ENCODE measurements around the gene SNF8. TPM values are rescaled to one million over a fixed set of nuclear protein-coding genes. Genes with fewer than 3 reads are reported as not detected.

The SNF8 gene
- total RNA-seq, 1 donor from 2014 or later, result 43.6 TPM

- FAIRE-seq (no peak), DNase-seq (ENCODE audit: low spot score in 2 of 2) (no peak)
Measured at GRCh38 chr17:48930435-48930873, 14.2 kb downstream of the SNF8 start.

DNA sequence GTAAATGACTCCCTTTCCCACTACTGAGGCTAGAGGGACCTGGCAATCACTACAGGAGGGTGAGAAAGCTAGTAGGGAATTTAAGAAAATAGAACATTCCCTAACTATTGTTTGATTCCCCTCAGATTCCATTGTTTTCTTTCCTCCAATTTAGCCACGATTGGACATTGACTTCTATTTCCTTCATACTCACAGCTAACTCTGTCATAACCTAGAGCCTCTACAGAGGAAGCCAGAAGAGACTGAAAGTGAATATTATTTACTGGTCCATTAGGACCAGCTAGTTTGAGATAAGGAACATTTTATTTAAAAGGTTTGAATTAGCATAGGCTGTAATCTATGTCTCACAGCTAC is 14.9 kb downstream of the SNF8 start:
- FAIRE-seq (no peak), DNase-seq (ENCODE audit: low spot score in 2 of 2) (no peak)

DNA sequence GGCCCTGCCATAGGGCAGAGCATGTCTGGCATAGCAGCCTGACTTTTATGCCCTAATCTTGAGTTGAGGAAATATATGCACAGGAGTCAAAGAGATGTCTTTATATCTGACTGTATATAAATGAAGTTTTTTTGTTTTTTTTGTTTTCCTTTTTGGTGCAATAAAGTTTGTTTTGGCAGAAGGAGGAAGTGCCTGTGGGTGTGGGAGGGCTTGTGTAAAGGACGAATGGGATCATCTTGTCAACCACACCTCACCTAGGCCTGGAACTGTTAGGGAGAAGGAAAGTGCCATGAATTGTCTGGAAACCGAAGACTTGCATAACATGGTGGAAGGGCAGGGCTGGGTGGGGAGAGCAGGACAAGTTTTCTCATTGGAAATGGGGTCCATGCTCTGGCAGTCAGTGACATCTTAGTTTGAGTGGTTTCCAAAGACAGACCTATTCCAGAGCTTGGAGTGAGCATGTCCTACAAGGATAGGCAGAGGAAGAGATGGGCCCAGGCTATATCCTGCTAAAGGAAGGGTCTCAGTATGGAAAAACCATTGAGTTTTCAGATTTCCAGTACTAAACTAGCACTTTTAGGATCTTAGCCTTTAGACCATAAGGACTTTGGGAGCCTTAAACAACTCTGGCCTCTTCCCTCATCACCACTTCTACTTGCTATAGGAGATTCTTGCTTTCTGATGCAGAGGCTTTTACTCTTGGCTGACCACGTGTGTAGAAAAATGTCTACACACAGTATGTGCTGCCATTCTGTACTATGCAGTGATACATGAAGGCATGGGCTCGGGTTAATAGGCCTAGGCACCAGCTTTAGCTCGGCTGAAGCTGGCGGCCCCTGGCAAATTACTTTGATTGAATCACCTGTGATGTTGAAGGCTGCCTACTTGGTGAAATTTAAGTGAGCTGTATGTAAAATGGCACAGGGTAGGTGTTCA is 15.5 kb downstream of the SNF8 start:
- no peak for FAIRE-seq
- DNase-seq (ENCODE audit: low spot score in 2 of 2), result no peak

DNA sequence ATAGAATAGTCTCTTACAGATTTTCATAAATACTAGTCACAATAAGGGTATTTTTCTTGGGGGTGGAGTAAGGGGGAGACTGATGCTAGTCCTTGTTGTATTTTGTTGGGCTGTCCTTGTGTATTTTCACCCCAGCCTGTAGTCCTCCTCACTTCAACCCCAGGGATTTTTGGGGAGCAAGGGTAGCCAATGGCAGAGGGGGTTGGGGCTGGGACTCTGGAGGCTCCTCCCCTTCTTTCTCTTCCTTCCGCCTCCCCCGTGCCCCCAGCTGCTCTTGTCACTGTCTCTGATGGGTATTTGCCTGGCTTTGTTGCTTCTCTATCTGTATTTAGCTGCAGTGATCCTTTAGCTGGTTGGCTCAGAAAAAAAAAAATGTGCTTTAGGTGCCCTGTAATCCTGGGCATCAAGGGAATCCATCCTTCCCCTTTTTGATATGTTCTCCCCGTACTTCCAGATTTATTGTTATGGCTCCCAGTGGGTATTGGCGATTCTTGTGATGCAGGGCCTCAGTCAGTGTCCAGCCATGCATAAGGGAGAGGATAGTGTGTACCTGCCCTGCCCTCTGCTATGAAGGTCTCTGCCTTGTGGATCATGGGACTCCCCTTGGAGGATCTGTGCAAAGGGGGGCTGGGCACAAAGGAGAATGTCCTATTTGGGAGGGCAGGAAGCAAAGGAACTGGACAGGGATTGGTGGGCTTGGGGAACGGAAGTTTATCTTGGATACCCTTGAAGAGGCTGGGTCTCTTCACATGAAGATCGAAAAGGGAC is 16.5 kb downstream of the SNF8 start:
- FAIRE-seq (no peak), DNase-seq (ENCODE audit: low spot score in 2 of 2) (no peak)

DNA sequence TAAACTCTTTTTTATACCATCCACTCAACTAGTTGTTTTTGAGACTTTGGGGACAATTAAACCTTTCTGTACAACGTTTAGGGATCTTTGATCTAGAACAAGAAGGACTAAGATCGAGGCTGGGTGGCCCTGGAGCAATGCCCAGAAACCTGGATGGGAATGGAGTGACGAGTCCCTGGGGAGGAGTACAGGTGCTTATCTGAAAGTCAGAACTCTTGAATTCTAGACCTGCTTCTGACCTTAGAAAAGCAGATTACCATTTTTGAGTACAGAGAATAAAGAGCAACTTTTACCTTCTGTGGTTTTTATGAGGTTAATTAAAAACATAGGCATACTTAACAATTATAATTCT is 18.7 kb downstream of the SNF8 start:
- FAIRE-seq, result no peak

DNA sequence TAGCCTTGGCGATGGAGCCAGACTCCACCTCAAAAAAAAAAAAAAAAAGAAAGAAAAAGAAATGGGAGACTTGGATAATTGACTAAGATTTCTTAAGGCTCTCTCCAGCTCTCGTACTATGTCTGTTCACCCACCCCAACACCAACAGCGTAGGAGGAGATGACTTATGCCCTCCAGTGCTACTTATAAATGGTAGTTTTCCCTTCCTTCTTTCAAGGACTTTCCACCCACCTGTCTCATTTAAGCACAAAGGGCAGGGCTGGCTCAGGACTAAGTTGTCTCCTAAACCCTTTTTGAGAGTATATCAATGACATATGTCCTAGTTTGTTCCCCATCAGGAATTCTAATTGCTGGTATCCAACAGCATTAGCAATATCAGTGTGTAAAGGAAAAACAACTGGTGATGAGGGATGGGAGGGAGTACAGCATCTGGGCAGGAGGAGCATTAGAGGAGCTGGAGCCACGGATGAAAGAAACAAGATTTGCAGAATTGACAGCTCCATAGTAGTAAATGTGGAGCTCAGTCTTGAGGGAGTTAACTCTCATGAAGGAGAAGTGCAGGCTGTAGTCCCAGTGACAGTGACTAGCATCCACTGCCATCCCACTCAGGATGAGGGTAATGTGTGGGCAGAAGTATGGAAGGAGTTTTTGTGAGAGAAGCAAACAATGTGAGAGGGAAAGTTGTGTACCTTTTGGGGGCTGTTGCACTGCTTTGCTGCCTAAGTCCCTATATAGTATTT is 19.2 kb downstream of the SNF8 start:
- DNase-seq (ENCODE audit: low spot score in 2 of 2) (no peak), FAIRE-seq (no peak)

More for the DNA sequence above, 18.7 kb downstream of the SNF8 start:
- DNase-seq (ENCODE audit: low spot score in 2 of 2), result no peak

DNA sequence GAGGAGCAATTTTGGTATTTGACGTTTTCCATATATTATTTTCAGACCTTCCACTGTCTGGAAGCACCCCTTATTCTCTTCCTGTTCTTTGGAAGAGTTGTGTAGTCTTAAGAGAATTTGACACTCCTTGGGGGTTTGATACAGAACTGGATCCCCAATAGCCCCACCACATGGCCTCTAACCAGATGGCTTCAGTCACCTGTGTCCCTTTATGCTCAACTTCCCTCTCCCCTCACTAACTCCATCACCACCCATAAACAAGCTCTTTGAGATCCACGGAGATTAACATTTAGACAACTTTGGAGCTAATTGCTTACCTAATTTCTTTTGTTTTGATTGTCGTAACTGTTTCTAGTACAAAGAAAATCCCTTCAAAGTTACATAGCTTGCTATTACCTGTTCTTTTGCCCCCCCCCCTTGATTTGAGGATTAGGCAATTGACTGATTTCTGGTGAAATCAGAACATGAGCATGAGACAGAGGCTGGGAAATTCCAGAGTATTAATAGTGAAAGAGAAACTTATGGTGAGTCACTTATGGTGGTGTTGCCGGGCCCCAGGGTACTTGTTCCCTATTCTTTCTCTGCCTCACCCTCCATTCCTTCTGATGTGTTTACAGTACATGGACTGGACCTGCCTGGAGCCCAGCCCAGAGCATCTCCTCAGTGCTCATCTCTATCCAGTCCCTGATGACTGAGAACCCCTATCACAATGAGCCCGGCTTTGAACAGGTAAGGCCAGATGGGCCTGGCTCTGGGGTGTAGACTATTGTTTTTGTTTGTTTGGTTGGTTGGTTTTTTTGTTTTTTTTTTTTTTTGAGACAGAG is 29.0 kb downstream of the SNF8 start:
- FAIRE-seq, result no peak
- no peak for DNase-seq (ENCODE audit: low spot score in 2 of 2)

GRCh38 chr17:48912476-48912875 is 32.2 kb downstream of the SNF8 start:
- no peak for DNase-seq (ENCODE audit: low spot score in 2 of 2)
- FAIRE-seq, result no peak

GRCh38 chr17:48910370-48910769 is 34.3 kb downstream of the SNF8 start:
- FAIRE-seq (no peak), DNase-seq (ENCODE audit: low spot score in 2 of 2) (peak in 1 of 2 donors; percentile 57)

DNA sequence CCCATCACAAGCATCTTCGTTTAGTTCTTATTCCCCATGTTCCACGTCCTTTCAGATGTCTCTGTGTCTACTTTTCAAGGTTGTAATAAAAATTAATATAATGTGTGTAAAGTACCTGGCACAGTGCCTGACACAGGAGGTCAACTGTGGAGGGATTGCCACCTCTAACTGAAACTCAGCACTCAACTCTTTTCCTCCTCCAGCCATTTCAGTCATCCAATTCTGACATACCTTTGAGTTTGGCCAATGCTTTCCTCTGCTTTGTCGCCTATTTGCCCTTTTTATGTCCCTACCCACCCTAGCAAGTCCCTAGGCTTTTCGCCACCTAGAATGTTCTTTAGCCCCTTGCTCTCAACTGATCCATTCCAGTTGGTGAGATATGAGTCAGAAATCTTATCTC is 34.9 kb downstream of the SNF8 start:
- FAIRE-seq, result no peak

GRCh38 chr17:48908853-48909394 is 35.7 kb downstream of the SNF8 start:
- DNase-seq (ENCODE audit: low spot score in 2 of 2) (peak; percentile 45 to 54), FAIRE-seq (no peak)

More for the DNA sequence above, 34.9 kb downstream of the SNF8 start:
- DNase-seq (ENCODE audit: low spot score in 2 of 2), result no peak

- FAIRE-seq (no peak), DNase-seq (ENCODE audit: low spot score in 2 of 2) (peak; percentile 97)
Measured at GRCh38 chr17:48908047-48908843, 36.4 kb downstream of the SNF8 start, which contains the start of gene UBE2Z. TSS of gene UBE2Z (plus strand) at chr17:48908407. CDS start at chr17:48908504, 97 bp downstream.

DNA sequence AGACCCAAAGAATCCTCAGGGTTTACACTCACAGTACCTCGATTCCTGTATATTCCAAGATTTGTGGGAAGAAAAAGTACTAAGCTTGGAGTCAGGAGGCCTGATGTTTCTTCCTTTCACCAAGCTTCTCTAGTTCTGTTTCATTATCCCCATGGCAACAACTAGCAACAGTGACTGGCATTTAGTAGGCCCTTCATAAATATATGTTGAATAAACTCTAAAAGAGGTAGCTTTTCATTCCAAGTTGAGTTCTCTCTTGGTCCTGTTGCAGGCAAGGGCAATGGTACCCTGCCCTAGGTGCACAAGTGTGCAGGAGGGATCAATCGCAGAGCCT is 37.0 kb downstream of the SNF8 start:
- FAIRE-seq (no peak), DNase-seq (ENCODE audit: low spot score in 2 of 2) (peak in 1 of 2 donors; percentile 38)

- DNase-seq (ENCODE audit: low spot score in 2 of 2), result no peak
- FAIRE-seq, result no peak
Measured at GRCh38 chr17:48905987-48906515, 38.6 kb downstream of the SNF8 start.

DNA sequence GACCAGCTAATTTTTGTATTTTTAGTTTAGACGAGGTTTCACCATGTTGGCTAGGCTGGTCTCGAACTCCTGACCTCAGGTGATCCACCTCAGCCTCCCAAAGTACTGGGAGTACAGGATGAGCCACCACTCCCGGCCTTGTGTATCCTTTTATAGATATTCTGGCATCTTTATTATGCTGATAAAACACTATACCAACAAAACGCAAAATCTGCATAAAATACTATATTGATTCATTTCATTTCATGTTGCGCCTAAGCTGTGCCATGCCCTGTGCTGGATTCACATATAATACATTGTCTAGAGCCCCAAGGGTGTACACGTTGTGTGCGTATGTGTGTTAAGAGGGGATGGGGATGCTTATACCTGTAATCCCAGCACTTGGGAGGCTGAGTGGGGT is 40.2 kb downstream of the SNF8 start:
- no peak for DNase-seq (ENCODE audit: low spot score in 2 of 2)
- FAIRE-seq, result no peak

GRCh38 chr17:48903401-48903800 is 41.2 kb downstream of the SNF8 start:
- FAIRE-seq (no peak), DNase-seq (ENCODE audit: low spot score in 2 of 2) (no peak)

DNA sequence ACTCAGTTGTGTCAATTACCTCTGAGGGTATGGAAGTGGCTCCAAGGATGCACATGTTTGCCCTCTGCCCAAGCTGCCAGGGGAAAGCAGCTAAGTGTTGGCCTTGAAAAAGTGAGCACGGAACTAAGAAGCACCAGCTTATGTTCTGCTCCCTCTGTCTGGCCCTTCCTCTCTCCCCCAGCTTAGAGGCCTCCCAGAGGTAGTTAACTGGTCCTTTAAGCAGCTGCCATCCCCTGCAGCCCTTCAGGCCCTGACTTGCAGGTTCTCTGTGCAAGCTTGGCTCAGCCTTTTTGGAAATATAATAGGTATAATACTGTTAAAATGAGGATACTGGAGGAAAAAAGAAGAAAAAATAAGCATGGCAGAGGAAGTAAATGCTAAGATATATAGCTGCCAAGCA is 43.4 kb downstream of the SNF8 start:
- FAIRE-seq (no peak), DNase-seq (ENCODE audit: low spot score in 2 of 2) (no peak)

- DNase-seq (ENCODE audit: low spot score in 2 of 2) (no peak), FAIRE-seq (no peak)
Measured at GRCh38 chr17:48894886-48895285, 49.8 kb downstream of the SNF8 start.
